GM21619 (cell line): Measurements from ENCODE around the gene CDPF1.

Experiments used
- ATAC-seq: cut with Tn5 transposase; IDR thresholded peaks from one replicate; pipeline ENCODE4 v1.9.1; 2021; ENCODE audit not compliant: unreplicated experiment

The CDPF1 gene, protein sequence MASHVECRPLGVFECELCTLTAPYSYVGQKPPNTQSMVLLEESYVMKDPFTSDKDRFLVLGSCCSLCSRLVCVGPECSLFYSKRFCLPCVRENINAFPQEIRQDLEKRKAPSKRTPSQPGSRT

DNA sequence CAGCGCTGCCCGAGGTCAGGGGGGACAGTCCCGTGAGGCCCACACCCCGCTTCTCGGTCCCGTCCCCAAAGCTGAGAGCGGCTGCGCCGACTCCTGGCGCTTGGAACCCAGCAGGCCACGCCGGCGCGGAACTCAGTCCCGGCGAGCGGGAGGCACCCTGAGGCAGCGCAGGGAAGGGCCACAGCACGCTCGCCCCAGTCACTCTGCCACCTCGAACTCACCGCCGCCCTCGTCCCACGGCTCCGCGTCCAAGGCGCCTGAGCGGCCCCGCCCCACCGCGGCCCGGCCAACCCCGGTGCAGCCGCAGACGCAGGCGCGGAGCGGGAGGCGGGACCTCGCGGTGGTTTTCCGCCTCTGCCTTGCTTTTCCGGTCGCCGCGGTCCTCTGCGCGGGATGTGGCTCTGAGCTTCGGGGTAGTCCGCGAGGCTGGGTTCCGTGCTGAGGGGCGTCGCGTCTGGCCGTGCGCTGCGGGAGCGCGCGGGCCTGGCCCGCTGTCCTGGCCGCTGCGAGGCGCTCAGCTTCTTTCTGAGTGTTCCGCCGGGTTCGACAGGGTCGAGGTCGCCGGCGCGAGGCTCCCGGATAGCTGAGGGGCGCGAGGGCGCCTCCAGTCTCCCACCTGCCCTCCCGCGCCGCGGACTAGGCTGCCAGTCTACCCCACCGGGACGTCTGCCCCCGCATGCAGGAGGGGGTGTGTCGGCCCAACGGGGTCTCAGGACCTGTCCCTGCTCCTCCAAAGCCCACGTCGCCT lies at the start of gene CDPF1:
CDPF1 (minus strand) TSS at position 259 of the 748 bp plus-strand sequence. CDS start 2,009 bp downstream, outside the sequence.
- ATAC-seq = peak; percentile 71

DNA sequence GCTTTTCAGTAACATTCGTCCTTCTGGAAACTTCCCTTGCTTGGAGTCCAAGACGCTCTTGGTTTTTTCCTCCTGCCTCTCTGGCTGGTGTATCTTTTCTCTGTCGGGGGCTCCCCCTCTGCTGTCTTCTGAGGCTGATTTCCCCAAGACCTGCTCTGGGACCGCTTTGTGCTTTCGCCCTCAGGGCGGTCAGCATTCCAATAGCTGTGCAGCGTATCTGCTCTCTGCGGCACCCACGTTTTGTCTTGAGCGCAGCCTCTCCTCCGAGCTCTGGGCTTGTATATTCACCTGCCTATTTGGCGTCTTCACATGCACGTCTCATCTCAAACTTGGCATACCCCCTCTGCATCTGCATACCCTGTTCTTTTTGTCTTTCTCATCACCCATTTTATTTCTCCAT lies 49.0 kb upstream of the CDPF1 start:
- no peak for ATAC-seq

DNA sequence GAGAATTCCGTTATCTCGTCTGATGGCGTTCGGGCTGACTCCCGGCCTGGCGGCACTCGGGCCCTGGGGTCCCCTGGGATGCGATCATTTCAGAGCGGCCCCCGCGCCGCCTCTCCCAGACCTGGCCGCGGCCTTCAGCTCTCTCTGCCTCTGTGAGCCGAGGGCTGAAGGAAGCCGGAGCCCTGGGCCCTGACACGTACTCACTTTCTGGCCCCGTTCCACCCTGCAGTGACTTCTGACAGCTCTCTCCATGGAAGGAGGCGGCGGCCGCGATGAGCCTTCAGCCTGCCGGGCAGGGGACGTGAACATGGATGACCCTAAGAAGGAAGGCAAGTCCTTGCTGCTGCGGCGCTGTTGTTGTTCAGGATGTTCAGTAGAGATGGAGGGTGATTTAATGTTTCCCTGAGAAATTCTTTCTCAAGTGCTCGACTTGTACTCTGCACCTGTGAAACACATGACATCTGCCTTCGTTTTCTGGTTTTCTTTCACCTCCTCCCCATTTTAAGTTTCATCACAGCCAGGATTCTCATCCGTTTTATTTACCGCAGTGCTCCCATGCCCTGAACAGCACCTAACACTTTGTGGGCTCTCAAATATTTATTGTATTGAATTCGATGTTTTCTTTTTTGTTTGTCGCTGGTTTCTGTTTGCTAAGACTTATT lies 47.2 kb upstream of the CDPF1 start:
- ATAC-seq = peak; percentile 17

DNA sequence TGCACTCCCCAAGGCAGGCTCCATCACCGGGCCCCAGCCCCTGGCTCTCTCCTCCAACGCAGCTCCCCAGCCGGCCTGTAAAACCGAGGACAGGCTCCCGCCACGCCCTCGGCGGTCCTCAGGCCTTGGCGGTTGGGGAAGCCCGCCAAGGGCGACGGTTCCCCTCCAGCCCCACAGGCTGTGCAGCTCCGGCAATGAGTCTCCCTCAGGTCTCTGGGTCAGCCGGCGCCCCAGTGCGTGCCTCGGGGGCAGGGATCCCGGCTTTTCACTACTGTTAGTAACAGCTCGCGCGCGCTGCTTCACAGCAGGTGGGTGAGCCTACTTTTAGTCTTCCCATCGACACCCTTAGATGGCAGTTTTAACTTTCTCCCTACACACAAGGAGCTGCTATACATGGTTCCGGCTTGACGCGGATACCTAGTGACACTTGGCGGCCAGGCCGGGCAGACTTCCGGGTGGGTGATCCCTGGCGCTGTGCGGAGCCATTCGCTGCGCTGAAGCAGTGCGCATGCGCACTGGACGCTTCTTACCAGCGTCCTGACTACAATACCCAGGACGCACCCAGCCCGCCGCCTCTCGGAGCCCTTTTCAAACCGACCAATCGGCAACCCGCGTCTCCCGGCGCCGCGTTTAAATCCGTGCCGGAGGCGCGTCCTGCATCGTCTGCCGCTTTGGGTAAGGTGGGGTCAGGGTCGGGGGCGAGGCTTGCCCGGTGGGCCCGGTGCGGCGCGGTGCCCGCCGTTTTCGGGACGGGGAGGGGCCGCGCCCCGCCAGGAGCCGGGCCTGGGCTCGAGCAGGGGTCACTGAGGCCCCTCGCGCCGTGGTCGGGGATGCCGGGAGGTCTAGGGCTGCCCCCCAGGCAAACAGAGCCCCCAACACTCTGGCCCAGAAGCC lies 46.4 kb upstream of the CDPF1 start, which contains the start of gene GTSE1:
GTSE1 (plus strand) TSS at position 614 of the 894 bp plus-strand sequence. CDS start 531 bp downstream, outside the sequence.
- ATAC-seq = peak; percentile 85

DNA sequence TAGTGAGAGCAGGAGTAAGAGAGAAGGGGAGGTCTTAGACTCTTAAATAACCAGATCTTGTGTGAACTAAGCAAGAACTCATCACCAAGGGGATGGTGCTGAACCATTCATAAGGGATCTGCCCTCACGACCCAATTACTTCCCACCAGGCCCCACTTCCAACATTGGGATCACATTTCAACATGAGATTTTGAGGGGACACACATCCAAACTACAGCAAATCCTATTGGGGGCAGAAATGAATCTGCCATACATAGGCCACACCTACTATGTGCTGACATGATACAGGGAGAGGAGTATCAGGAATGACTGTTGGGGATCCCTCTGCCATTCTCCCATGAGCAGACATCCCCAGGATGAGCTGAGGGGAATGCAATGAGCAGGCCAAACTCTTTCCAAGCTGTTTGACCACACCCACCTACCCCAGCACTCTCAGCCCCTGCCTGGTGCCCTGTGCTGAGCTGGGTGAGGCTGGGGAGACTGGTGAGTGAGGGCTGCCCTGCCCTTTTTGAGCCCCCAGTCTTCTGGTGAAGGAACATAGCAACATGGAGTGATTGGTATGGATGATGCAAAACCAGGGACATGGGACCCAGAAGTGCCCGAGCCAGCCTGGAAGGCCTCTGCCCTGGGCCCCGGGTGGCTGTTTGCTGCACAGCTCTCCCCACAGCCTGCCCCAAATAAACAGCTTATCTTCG lies 45.3 kb upstream of the CDPF1 start:
- ATAC-seq = no peak

DNA sequence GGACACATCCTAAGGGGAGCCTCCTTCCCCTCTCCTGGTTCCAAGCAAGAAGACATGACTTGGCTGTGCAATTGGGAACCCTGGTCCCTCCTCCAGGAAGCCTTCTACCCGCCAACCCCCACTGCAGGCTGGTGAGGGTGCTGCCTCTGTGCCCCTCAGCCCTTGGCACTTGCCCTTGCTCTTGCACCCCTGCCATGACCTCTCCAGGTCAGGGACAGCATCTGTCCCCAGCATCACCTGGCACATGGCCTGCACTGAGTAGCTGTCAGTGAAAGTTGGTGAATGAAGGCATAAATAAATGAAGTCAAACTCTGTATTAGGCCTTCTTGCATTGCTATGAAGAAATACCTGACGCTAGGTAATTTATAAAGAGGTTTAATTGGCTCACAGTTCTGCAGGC lies 44.7 kb upstream of the CDPF1 start:
- no peak for ATAC-seq

DNA sequence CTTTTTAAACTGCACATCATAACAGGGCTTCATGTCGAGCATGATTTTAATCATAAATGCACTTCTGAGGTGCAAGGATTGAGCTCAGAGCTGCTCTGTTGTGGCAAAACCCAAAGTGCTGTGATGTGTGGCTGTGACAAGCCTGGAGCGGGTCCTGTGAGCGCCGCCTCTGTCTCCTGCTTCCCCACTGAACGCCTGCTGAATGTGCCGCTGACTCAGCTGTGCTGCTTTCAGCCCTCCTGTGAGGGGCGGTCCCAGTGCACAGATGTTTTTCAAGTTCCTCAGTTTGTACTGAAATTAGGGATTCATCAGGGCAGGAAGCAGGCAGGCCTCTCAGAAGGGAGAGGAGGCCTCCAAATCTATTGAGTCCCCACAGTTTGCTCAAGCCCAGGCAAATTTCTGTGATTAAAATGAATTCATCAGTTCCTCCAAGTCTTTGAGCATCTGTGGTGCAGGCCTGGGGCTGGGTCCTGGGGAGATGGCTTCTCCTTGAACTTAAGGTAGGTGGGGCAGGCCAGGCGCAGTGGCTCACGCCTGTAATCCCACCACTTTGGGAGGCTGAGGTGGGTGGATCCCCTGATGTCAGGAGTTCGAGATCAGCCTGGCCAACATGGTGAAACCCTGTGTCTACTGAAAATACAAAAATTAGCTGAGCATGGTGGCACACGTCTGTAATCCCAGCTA lies 43.6 kb upstream of the CDPF1 start:
- ATAC-seq = no peak

DNA sequence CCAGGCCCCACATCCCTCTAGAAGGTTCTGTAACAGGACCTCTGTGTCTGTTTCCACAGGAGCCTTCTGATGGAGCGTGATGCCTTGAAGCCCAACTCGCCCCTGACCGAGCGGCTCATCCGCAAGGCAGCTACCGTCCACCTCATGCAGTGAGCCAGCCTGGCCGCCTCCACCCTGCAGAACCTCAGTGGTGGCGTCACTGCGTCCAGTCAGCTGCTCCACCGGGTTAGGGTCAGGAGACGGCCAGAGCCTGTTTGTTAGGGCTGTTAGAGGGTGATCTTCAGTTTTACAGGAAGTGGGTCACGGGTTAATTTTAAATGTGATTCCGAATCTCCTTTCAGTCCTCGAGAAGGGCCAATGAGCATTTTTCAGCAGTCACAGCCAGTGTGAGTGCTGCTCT lies 42.6 kb upstream of the CDPF1 start:
- ATAC-seq = no peak

DNA sequence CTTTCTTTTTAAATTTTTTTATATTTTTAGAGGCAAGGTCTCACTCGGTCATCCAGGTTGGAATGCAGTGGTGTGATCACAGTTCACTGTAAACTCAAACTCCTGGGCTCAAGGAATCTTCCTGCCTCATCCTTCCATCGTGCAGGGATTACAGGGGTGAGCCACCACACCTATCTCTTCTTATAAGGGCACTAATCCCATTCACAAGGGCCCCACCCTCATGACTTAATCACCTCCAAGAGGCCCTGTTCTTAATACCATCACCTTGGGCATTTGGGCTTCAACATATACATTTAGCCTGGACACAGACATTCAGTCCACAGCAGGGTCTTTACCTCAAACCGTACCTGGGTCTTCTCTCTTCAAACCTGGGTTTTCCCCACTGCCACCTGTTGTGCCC lies 42.1 kb upstream of the CDPF1 start:
- ATAC-seq = no peak

DNA sequence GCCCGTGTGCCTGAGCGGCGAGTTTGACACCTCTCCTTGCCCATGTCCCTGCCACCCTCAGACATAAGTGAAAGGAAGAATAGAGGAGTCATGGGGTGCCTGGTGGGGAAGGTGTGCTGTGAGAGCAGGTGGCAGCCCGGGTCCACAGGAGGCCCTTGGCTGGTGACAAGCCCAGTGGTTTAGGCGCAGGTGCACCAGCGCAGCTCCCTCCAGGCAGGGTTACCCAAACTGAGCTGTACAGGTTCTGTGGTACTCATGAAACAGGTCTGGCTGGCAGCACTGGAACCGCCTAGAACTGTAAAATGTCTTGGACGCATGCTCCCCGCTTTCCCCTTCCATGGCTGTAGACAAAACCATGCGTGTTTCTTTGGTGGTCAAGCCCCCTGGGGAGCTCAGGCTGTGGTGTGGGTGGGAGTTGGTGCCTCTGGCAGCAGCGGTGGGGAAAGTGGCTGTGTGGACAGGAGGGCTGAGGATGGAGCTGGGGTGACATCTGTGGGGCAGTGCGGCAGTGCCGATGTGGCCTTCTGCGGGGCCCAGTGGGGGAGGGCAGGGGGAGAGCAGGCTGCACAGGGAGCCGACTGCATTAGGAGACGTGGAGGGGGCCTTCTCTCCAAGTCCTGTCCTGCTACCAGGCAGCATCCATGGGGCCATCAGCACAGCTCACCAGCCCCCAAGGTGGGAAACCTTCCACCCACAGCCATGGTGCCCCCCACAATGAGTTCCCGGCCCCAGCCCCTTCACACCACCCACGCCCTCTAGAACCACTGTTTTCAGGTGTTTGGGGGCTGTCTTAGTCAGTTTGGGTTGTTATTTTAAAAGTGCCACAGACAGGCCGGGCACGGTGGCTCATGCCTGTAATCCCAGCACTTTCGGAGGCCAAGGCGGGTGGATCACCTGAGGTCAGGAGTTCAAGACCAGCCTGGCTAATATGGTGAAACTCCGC lies 41.0 kb upstream of the CDPF1 start:
- ATAC-seq = no peak

DNA sequence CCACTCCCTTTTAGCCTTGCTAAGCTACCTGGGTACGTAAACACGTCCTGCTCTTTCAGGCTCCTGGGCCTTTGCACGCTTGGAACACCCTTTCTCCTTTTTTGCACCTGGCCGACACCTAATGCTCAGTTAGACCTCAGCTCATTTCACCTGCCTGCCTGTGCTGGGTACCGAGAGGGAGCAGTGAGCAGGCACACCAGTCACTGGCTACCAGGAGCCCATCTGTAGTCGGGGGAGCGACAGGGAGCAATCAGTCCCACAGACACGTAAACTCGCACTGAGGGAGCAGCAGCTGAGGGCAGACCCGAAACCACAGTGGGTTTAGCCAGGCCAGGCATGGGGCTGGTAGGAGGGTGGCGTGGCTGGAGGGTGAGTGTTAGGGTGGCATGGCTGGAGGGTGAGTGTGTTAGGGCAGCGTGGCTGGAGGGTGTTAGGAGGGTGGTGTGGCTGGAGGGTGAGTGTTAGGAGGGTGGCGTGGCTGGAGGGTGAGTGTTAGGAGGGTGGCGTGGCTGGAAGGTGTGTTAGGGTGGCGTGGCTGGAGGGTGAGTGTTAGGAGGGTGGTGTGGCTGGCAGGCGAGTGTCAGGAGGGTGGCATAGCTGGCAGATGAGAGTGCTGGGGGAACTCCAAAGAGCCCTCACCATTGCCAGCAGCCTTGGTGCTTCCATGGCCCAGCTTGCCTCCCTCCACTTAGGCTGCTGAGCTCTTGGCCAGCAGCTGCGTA lies 40.2 kb upstream of the CDPF1 start:
- no peak for ATAC-seq

DNA sequence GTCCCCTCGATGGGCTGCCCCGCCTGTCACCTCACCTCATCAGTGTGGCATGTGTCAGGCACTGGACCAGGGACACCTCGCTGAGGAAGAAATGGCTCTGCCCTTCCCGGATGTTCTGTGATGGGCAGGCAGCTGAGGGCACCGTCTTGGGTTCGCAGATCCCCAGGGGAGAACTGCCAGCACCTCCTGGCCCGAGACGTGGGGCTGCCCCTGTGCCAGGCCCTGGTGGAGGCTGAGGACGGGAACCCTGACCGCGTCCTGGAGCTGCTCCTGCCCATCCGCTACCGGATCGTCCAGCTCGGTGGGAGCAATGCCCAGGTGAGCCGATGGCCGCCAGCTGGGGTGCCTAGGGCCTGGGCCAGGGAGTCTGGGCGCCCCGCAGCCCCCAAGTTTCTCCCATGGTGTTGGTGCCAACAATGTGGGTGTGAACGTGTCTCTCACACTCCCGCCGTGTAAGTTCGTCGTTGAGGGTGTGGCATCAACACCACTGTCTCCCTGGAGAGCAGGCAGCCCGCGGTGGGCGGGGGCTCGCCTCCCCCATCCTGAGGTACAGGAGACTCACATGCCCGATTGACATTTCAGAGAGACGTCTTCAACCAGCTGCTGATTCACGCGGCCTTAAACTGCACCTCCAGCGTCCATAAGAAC lies 39.3 kb upstream of the CDPF1 start:
- ATAC-seq = no peak

DNA sequence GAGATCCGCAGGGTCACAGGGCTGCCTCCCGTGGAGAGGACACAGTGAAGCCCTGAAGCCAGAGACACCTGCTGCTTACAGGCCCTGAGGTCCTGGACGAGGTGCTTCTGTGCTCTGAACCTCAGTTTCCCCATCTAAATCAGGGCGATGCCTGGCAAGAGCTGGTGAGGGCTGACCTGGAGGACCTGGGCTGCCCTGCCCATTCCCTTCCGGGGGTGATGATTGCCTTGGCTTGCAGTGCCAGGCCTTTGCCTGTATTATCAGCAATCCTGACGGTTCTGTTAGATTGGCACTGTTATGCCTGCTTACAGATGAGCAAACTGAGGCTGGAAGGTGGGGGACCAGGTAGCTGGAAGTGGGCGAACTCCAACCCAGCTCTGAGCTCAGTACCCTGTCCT lies 38.8 kb upstream of the CDPF1 start:
- no peak for ATAC-seq

DNA sequence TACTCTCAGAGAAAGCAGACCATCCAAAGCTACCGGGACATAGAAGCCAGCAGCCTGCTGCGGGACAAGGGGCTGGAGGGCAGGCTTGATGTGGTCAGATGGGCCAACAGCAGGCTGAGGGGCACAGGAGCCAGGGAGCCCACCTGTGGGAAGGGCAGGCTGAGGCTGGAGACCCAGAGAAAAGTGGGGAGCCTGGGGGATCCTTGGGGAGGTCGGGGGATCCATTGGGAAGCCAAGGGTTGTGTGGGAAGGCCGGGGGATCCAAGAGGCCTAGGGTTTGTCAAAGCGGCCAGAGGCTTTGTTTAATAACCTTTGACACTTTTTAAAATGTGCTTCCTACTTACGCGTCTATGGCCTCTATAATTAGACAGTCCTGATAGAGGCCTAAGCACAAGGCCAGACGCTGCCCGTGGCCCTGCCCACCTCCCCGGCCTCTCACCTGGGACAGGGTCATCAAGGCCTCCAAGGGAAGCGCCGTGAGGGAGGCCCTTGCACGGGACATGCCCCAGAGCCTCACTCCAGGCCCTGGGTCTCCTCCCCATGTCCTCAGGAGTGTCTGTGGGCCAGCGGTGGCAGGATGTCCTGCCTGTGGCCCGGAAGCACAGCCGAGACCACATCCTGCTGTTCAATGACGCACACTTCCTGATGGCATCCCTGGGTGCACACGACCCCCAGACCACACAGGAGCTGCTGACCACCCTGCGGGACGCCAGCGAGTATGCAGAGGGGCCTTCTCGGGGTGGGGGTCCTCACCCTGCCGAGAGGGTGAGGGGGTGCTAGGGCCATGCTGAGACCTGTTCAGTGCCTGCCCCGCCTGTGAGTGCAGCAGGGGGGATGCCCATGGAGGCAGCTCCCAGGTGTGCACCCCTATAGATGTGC lies 38.0 kb upstream of the CDPF1 start:
- peak; percentile 81 for ATAC-seq

DNA sequence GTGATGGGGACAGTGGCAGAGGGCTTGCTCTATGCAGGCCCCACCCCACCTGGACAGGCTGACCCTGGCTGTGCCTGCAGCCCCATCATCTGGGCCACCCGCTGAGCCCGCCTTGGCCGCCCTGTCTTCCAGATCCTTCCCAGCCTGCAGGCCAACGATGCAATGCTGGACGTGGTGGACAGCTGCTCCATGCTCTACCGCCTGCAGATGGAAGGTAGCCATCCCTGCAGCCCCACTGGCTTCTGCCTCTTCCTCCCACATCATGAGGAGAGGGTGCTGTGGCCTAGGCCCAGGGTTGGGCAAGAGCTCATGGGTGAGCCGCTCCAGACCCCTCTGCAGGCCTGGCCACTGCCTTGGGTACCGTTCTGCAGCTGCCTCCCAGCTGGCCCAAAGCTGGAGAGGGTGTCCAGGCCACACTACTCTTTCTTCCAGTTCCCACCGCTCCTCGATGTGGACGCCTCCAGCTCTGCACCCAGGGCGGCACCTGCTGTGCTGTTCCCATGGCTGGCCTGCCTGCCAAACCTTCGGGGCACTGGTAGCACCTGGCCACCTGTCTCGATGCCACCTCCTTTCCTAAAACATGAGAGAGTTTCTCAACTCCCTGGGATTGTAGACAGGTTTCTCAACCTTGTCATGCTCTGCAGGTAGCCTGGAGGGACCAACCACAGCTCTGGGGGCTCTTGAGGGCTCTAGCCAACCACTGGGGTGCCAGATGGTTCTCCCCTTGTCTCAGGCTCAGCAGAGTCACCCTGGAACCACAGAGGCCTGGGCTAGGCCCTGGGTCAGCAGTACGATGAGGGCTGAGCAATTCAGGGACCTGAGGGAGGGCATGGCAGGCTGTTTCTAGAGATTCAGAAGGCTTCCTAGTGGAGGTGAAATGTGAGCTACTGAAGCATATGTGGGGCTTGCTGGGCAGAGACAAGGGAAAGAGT lies 37.1 kb upstream of the CDPF1 start:
- ATAC-seq = no peak

DNA sequence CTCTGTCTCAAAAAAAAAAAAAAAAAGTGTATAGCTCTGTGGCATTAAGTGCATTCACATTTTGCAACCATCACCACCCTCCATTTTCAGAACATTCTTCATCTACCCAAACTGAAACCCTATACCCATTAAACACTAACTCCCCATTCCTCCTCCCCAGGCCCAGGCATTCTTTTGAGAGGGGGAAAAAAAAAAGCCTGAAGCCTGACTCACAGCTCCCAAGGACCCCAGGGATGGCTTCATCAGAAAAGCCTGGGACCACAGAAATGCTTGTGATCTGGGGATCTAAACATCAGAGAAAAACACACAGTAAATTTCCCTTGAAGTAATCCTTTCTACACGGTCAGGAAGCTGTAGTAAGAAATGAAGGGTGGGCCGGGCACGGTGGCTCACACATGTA lies 35.9 kb upstream of the CDPF1 start:
- ATAC-seq = no peak
